Prostate gland (tissue), 2 donors: ENCODE measurements around the gene COL24A1.

Source experiments
- POLR2A ChIP-seq: fragments of 450-650 bp; IDR thresholded peaks from one replicate; pipeline ENCODE4 v1.6.1; 2016; ENCODE audit warnings: antibody characterized with exemption, mild to moderate bottlenecking
- POLR2AphosphoS5 ChIP-seq: sonication (generic); formaldehyde crosslinking; IDR thresholded peaks from one replicate; pipeline ENCODE4 v1.6.1; 2017; ENCODE audit warnings: antibody characterized with exemption
- TF ChIP-seq, protein P1 (sequence below), 4 experiments: fragments of 200-600 bp in 2 of 4; fragments of 450-650 bp in 2 of 4; sonication (generic) in 2 of 4; IDR thresholded peaks; 1 replicate in 3 of 4; 2 replicates in 1 of 4; pipeline ENCODE4 v1.5.1; 2016 to 2019; ENCODE audit warnings: antibody characterized with exemption in 4 of 4, mild to moderate bottlenecking in 2 of 4, moderate library complexity in 2 of 4

DNA sequence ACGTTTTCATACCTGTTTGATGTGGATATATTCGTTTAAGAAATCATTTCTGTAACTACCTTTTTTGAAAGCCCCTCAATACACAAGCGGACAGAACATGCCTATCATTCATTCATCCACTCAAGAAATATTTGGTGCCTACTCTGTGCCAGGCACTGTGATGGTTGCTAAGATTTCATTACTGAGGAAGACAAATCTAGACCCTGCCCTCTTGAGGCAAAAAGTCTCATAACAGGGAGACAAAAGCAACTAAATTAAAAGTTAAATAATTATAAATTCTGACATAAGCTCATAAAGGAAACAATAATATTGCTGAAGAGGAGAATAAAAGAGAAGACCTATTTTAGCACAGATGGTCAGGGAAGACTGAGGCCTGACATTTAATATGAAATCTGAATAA, 244.8 kb downstream of the COL24A1 start:
- no peak for TF ChIP-seq POLR2AphosphoS5
- TF ChIP-seq, protein P1, sequence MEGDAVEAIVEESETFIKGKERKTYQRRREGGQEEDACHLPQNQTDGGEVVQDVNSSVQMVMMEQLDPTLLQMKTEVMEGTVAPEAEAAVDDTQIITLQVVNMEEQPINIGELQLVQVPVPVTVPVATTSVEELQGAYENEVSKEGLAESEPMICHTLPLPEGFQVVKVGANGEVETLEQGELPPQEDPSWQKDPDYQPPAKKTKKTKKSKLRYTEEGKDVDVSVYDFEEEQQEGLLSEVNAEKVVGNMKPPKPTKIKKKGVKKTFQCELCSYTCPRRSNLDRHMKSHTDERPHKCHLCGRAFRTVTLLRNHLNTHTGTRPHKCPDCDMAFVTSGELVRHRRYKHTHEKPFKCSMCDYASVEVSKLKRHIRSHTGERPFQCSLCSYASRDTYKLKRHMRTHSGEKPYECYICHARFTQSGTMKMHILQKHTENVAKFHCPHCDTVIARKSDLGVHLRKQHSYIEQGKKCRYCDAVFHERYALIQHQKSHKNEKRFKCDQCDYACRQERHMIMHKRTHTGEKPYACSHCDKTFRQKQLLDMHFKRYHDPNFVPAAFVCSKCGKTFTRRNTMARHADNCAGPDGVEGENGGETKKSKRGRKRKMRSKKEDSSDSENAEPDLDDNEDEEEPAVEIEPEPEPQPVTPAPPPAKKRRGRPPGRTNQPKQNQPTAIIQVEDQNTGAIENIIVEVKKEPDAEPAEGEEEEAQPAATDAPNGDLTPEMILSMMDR (IDR thresholded peaks at IDR 0.05) = peak in 1 of 4 experiments; percentile 7
- TF ChIP-seq POLR2A = no peak
